Activated naive CD8-positive, alpha-beta T cell treated with anti-CD3 and anti-CD28 coated beads for 36 hours (primary cell): ENCODE results near the gene MAPK12. TPM values are rescaled to one million over a fixed set of nuclear protein-coding genes. Genes with fewer than 3 reads are reported as not detected.

Experiments used
- DNase-seq: peaks from one replicate; pipeline ENCODE4 v3.0.0; 2021
- H3K27ac Mint-ChIP-seq: one replicate; pipeline ENCODE4 v1.8.0; 2022; ENCODE audit warnings: mild to moderate bottlenecking, moderate library complexity, mixed read lengths
- H3K27me3 Mint-ChIP-seq: one replicate; pipeline ENCODE4 v1.8.0; 2022; ENCODE audit warnings: mild to moderate bottlenecking, mixed read lengths
- H3K36me3 Mint-ChIP-seq: one replicate; pipeline ENCODE4 v1.8.0; 2021; ENCODE audit warnings: mild to moderate bottlenecking, mixed read lengths
- H3K4me1 Mint-ChIP-seq: one replicate; pipeline ENCODE4 v1.8.0; 2021; ENCODE audit warnings: mixed read lengths
- H3K4me3 Mint-ChIP-seq: one replicate; pipeline ENCODE4 v1.8.0; 2022; ENCODE audit warnings: mild to moderate bottlenecking, moderate library complexity, mixed read lengths
- H3K9me3 Mint-ChIP-seq: one replicate; pipeline ENCODE4 v1.8.0; 2022; ENCODE audit warnings: mixed read lengths
- total RNA-seq, 2 experiments: library from RNA; stranded (reverse); gene quantifications; one replicate each; pipeline ENCODE4 v1.2.3, GENCODE V29; 2021

MAPK12 gene
- total RNA-seq, 2 experiments from 2014 or later: 3.5 to 3.6 TPM

DNA sequence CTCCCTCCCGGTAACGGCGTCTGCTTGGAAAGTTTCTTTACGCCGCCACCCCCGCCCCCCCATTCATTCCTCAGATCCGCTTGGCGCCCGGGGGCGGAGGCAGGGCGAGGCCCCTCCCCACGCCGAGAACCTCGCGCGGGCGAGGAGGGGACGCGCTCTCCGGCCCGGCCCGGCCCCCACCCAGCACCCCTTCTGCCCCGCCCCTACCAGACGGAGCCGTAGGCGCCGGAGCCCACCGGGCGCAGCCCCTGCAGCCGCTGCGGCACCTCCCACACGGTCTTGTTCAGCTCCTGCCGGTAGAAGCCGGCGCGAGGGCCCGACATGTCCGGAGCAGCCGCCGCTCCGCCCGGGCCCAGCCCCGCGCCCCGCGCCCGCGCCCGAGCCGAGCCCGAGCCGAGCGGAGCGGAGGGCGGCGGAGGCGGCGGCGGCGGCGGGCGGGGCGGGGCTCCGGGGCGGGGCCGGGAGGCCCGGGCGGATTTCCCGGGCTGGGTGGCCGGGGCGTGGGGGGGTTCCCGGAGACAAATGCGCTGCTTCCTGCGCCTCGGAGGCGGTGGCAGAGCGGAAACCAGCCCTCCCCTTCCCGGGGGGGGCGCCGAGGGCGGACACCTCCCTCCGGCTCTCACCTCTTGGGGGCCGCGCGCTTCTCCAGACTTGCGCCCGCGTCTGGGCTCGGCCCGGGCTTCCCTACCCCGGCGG, 8.6 kb upstream of the MAPK12 start, which contains the start of gene MAPK11:
Gene MAPK11, minus strand, starts transcription at position 411 of the 696 bp plus-strand sequence. Its CDS starts 88 bp downstream, at position 323.
- H3K27ac Mint-ChIP-seq: no peak within 1 kb of the TSS
- H3K27me3 Mint-ChIP-seq: peaks cover 25% of the 10 kb centered on the region

DNA sequence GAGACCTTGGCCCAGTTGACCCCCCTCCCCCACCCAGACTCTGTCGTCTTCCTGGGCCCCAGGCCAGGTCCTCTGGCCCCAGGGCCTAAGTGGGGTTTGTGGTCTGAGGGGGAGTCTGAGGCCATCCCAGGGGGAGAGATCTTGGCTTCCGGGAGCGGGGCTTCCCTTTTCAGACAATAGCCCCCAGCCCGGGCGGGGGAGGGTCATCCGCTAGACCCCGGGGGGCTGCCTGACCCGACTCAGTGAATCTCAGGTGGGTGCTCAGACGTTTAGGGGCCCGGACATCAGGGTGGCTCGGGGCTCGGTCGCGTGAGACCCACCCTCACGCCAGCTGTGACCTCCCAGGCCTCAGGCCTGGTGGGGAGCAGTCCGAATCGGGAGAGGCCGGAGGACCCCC, 8.1 kb upstream of the MAPK12 start:
- Mint-ChIP-seq H3K27ac (no peak overlapping the region), H3K4me3 (peak overlapping the region; percentile 67)
- DNase-seq: no peak

More for the DNA sequence above, 8.6 kb upstream of the MAPK12 start, which contains the start of gene MAPK11:
- peak; percentile 72 for DNase-seq
- no peaks in the 10 kb centered on the region for H3K9me3 Mint-ChIP-seq
- peaks cover 9% of the 10 kb centered on the region for H3K4me1 Mint-ChIP-seq
- peak within 1 kb of the TSS; percentile 67 for H3K4me3 Mint-ChIP-seq
- peaks cover 2% of the 10 kb centered on the region for H3K36me3 Mint-ChIP-seq

DNA sequence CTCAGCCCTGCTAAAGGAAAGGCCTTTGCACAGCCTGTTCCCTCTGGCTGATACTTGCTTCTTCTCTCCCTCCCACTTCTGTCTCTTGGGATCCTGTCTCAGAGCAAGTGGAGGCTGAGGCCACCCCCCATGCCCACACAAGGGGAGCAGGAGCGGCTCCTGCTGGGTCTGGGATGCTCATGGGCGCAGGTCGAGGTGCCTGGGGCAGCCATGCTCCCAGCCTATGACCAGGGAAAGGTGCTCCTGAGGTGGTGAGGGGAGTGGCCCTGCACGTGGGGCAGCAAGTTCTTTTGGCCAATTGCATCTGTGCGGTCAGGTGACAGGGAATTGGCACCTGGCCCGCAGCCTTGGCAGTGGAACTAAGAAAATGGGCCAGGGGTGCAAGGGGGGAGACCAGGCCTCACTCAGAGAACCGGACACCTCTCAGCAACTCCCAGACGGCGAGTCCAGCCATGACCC, 7.2 kb upstream of the MAPK12 start:
- H3K4me1 Mint-ChIP-seq: peaks cover 7% of the 10 kb centered on the region
- peaks cover 24% of the 10 kb centered on the region for H3K27me3 Mint-ChIP-seq
- H3K4me3 Mint-ChIP-seq: no peak overlapping the region
- no peaks in the 10 kb centered on the region for H3K9me3 Mint-ChIP-seq
- DNase-seq: no peak
- H3K36me3 Mint-ChIP-seq: no peaks in the 10 kb centered on the region
- H3K27ac Mint-ChIP-seq: no peak overlapping the region

More for the DNA sequence above, 8.1 kb upstream of the MAPK12 start:
- no peaks in the 10 kb centered on the region for H3K9me3 Mint-ChIP-seq
- H3K36me3 Mint-ChIP-seq: peaks cover 2% of the 10 kb centered on the region
- peaks cover 9% of the 10 kb centered on the region for H3K4me1 Mint-ChIP-seq
- H3K27me3 Mint-ChIP-seq: peaks cover 25% of the 10 kb centered on the region

DNA sequence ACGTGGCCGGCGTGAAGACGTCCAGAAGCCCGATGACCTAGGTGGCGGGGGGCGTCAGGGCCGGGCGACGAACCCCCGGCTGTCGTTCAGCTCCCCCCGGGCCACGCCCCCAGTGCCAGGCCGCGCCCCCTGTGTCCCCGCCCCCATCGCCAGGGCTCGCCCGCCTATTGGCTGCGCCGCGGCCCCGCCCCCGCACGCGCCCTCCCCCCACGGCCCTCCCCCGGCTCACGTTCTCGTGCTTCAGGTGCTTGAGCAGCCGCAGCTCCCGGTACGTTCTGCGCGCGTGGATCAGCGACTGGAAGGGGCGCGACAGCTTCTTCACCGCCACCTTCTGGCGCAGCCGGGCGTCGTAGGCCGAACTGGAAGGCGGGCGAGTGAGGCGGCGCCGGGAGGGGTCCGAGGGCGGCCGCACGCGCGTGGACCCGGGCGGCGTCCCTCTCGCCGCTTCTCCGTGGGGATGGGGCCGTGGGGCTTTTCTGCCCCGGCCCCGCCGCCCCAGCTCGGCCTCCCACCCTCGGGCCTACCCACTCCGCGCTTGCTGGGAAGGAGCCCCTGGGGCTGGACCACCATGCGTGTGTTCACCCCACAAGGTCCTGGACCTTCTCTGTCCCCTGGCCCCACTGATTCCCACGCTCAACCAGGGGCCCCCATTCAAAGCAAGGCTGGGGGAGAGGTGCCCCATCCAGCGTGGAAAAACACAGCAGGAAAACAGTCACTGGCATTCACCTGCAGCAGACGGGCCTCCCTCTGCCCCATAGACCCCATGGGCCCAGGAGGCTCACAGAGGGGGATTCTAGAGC, 6.3 kb upstream of the MAPK12 start:
- Mint-ChIP-seq H3K27me3 (peaks cover 25% of the 10 kb centered on the region), H3K9me3 (no peaks in the 10 kb centered on the region), H3K4me1 (peaks cover 7% of the 10 kb centered on the region), H3K4me3 (no peak overlapping the region), H3K27ac (no peak overlapping the region), H3K36me3 (no peaks in the 10 kb centered on the region)
- DNase-seq: peak; percentile 64

DNA sequence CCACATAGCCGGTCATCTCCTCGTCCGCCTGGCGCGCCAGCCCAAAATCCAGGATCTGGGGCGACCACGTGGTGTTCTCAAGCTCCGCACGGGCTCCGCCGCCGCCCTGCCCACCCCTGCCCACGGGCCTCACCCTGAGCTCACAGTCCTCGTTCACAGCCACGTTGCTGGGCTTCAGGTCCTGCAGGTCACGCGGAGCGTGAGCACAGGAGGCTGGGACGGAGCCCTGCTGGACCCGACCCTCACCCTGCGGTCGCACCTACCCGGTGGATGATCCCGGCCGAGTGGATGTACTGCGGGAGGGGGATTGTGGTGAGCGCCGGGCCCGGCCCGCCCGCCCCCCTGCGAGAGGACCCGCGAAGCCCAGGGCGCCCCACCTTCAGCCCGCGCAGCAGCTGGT, 5.5 kb upstream of the MAPK12 start:
- no peaks in the 10 kb centered on the region for H3K36me3 Mint-ChIP-seq
- no peak overlapping the region for H3K4me3 Mint-ChIP-seq
- H3K4me1 Mint-ChIP-seq: peaks cover 12% of the 10 kb centered on the region
- H3K9me3 Mint-ChIP-seq: no peaks in the 10 kb centered on the region
- no peak overlapping the region for H3K27ac Mint-ChIP-seq
- DNase-seq: no peak
- peaks cover 27% of the 10 kb centered on the region for H3K27me3 Mint-ChIP-seq

DNA sequence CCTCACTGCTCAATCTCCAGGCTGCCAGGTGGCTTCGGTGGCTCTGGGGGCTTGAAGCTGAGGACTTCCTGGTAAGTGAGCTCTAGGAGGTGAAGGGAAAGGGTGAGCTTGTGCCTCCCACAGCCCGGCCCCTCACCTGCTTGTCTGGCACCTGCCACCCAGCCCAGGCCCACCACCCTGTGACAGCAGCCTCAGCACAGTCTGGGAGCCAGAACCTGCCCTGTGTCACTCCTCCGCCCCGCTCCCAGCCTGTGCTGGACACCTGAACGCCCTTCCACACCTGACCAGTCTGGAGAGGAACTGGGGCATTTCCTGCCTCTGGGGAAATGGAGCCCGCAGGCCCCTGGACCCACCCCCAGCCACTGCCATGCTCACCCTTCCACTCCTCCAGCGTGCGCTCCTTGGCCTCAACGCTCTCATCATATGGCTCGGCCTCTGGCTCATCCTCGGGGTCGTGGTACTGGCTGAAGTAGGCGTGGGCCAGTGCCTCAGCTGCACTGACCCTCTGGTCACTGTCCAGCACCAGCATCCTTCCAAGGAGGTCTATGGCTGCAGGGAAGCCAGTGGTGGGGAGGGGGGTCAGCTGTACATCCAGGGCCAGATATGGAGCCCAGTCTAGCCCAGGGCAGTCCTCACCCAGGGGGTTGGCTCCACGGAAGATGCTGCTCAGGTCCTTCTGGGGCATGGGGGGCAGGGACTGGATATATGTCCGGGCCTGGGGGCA, 3.6 kb upstream of the MAPK12 start:
- Mint-ChIP-seq H3K9me3 (no peaks in the 10 kb centered on the region), H3K4me3 (no peak overlapping the region), H3K4me1 (peaks cover 12% of the 10 kb centered on the region), H3K36me3 (no peaks in the 10 kb centered on the region), H3K27me3 (peaks cover 32% of the 10 kb centered on the region), H3K27ac (no peak overlapping the region)
- DNase-seq: no peak

DNA sequence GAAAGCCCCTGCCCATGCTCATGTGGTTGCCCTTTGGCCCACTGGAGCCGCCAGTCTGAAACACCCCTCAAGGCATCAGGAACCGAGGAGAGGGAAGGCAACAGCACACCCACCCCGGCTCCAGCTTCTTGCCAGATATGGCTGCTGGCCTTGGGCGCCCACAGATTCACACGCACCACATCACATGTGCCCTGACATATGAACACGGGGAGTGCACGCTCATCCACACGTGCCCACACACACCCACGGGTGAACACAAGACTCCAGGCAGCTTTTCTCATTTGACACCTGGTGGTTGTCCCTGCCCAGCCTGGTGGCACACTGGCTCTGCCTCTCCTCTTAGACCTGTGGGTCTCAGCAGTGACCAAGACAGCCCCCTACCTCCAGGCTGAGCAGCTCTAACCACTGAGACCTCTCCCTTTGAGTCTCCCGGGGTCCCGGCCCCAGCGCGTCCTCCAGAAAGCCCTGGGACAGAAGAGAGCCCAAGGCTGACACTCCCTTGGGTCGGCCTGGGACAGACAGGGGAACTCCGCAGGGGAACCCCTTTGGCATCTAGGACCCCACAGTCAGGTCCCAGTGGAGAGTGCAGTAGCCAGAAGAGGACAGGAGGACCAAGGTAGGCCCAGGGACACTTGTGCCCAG, 2.7 kb upstream of the MAPK12 start:
- no peak overlapping the region for H3K27ac Mint-ChIP-seq
- H3K4me3 Mint-ChIP-seq: no peak overlapping the region

DNA sequence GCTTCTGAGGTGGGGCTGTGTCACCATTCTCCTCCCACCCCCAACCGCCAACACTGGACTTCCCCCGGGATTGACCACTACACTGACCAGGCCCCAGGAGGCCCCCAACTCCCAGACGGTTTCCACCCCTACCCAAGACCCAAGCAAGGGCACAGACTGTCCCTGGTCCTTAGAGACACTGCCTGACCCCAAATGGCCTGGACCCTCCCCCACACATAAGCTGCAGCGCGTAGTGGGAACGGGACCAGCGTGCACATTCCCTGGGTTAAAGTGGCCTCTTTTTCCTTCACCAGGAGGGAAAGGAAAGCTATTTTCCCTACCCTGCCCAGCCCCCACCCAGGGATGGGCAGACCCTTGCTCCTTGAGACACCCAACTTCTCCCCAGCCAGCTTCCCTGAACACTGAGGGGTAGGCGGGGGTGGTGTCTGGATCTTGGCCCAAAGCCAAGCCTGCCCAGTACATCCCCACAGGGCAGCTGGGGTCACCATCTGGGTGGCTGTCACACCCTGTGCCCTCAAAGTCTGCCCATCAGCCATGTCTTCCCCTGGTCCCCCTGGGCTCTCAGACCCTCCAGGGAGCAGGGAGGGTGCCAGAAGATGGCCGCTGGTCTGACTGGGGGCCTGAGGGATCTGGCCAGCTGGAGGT, 1.6 kb upstream of the MAPK12 start:
- Mint-ChIP-seq H3K4me1 (peaks cover 6% of the 10 kb centered on the region), H3K27me3 (peaks cover 41% of the 10 kb centered on the region), H3K27ac (no peak overlapping the region), H3K9me3 (no peaks in the 10 kb centered on the region), H3K36me3 (no peaks in the 10 kb centered on the region), H3K4me3 (no peak overlapping the region)
- no peak for DNase-seq

More for the DNA sequence above, 2.7 kb upstream of the MAPK12 start:
- no peaks in the 10 kb centered on the region for H3K9me3 Mint-ChIP-seq
- no peaks in the 10 kb centered on the region for H3K36me3 Mint-ChIP-seq
- no peak for DNase-seq
- peaks cover 11% of the 10 kb centered on the region for H3K4me1 Mint-ChIP-seq
- peaks cover 41% of the 10 kb centered on the region for H3K27me3 Mint-ChIP-seq

DNA sequence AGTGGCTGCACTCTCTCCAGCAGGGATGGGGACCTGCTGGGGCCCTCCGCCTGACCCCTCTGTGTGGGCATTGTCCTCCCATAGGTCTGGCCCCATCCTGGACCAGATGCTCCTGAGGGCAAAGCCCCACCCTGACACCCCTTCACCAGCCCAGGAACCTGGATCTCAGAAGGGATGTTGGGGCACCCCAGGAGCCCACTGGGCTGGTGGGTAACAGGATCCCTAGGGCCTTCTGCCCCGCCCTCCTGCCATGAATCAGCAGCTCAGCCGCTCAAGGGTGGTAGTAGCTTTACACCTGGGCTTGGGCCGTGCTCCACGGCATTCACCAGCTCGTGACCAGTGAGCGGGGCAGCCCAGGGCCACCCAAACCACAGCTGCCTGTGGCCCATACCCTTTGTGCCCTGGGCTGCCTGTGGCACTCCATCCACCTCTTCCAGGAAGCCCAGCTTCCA, 1.0 kb upstream of the MAPK12 start:
- Mint-ChIP-seq H3K27me3 (peaks cover 39% of the 10 kb centered on the region), H3K9me3 (no peaks in the 10 kb centered on the region), H3K4me3 (peak overlapping the region; percentile 61), H3K36me3 (no peaks in the 10 kb centered on the region), H3K27ac (no peak overlapping the region), H3K4me1 (peaks cover 5% of the 10 kb centered on the region)
- no peak for DNase-seq

DNA sequence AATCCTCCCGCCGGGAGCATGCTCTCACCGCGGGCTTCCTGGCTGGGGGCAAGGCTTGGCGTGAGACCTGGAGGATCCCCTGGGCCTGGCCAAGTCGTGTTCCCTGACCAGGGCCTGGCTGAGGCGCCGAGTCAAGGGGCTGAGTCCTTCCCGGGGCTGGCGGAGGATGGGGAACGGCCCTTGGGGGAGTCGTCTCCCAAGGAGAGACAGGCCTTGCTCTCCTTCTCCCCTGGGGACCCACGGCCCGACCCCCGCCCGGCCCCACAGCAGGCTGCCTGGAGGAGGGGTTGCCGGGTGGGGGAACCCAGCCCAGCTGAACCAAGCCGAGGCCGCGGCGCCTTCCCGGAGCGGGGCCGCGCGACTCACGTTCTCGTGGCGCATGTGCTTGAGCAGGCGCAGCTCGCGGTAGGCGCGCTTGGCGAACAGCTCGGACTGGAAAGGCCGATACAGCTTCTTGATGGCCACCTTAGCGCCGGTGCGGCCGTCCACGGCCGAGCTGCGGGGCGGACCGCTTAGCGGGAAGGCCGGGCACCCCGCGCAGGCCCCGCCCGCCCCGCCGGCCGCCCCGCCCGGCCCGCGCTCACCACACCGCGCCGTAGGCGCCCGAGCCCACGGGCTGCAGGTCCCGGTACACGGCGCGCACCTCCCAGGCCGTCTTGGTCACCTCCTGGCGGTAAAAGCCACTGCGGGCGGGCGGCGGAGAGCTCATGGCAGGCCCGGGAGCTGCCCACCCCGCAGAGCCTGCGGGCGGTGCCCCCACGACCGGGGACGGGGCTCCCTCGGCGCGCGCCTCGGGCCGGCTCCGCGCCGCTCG, 475 bp downstream of the MAPK12 start:
- H3K9me3 Mint-ChIP-seq: no peaks in the 10 kb centered on the region
- no peaks in the 10 kb centered on the region for H3K36me3 Mint-ChIP-seq
- DNase-seq: peak; percentile 57
- H3K27ac Mint-ChIP-seq: no peak overlapping the region
- H3K4me1 Mint-ChIP-seq: peaks cover 5% of the 10 kb centered on the region
- peak overlapping the region; percentile 7 for H3K4me3 Mint-ChIP-seq
- H3K27me3 Mint-ChIP-seq: peaks cover 39% of the 10 kb centered on the region

DNA sequence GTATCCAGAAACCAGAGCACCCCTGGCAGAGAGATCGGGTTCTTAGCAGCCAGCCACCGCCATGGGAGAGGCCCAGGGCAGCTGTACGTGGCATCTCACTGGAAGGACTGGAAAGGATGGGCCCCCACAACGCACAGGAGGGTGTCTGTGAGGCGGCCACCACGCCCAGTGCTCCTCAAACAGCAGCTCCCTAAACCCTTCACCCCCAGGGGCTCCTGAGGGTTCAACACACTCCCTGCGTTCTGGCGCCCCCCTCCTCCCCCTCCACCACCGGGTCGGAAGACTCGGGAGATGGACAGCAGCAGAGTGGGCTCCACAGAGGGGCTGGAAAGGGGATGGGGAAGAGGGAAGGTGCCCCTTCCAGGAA, 1.1 kb downstream of the MAPK12 start:
- Mint-ChIP-seq H3K4me3 (peak overlapping the region; percentile 7), H3K4me1 (peaks cover 5% of the 10 kb centered on the region), H3K9me3 (no peaks in the 10 kb centered on the region), H3K27me3 (peaks cover 39% of the 10 kb centered on the region), H3K27ac (no peak overlapping the region), H3K36me3 (no peaks in the 10 kb centered on the region)
- no peak for DNase-seq

DNA sequence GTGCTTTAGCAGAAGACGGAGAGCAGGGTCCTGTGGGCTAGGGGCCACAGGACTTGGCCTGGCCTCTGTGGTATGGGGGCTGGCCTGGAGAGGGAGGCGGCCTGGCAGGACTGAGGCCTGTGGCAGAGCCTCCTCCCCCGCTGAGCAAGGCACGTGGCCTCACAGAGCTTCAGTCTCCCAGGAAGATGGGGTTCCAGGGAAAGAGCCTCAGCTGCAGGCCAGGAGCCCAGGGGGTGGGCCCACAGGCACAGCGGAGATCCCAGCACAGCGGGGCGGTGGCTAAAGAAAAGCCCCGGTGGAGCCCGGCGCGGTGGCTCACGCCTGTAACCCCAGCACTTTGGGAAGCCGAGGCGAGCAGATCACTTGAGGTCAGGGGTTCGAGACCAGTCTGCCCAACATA, 2.2 kb downstream of the MAPK12 start:
- Mint-ChIP-seq H3K4me1 (peaks cover 5% of the 10 kb centered on the region), H3K36me3 (no peaks in the 10 kb centered on the region), H3K27me3 (peaks cover 36% of the 10 kb centered on the region), H3K27ac (no peak overlapping the region), H3K4me3 (no peak overlapping the region), H3K9me3 (no peaks in the 10 kb centered on the region)
- DNase-seq: no peak

DNA sequence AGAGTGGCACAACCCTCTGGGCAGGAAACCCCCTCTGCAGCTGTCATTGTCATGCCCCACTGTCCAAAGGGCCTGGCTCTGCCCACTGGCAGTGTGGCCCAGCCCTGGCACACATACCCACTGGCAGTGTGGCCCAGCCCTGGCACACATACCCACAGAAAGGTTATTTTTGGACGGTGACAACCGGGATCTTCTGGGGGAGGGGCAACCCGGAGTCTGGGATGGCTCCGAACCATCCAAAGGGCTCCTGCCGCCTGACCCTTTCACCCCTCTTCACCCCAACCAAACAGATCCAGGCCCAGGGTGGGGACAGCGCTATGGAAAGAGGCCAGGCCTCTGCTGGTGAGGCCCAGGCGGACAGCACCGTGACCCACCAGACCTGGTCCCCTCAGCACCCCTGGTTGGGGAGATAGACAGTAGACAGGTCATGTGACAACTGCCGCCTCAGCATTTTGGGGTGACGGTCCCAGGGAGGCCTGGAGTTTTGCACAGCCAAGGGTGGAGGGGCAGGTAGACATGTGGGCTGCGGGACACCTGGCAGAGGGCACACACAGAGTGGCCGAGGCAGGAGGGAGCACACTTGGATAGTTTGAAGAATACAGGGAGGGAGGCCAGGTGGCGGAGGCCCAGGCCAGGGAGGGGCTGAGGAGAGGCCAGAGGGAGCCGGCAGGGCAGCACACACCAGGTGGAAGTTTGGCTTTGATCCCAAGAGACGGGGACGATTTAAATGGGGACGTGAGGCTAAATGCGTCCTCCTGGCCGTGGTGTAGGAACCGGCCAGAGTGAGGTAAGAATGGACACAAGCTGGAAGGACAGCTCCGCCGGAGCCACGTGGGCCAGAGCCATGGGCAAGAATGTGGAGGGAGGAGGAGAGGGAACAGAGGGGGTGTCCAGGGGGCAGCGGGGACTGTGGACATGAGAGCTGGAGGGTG, 2.9 kb downstream of the MAPK12 start:
- Mint-ChIP-seq H3K4me1 (peaks cover 5% of the 10 kb centered on the region), H3K9me3 (no peaks in the 10 kb centered on the region), H3K4me3 (no peak overlapping the region), H3K27me3 (peaks cover 35% of the 10 kb centered on the region), H3K36me3 (no peaks in the 10 kb centered on the region), H3K27ac (no peak overlapping the region)
- DNase-seq: no peak
